Omental fat pad (tissue), 4 donors: ENCODE data around the gene OR51F1. TPM values are rescaled to one million over a fixed set of nuclear protein-coding genes. Genes with fewer than 3 reads are reported as not detected.
"Not testable (repeated sequence)": the region's sequence is repeated elsewhere in the genome, so short reads cannot be mapped to it uniquely, and the experiment has no call there.

Experiments
- ATAC-seq: fragments of 150-250 bp; one replicate; pipeline ENCODE4 v1.9.1; 2016; ENCODE audit warnings: mild to moderate bottlenecking, moderate library complexity; ENCODE audit not compliant: low FRiP score
- DNase-seq: peaks from one replicate; pipeline ENCODE4 v3.0.0-alpha.2; 2019; ENCODE audit warnings: low spot score
- CTCF ChIP-seq, 3 donors: fragments of 450-650 bp; IDR thresholded peaks; one replicate each; pipeline ENCODE4 v1.5.1; 2016 to 2017; ENCODE audit warnings: antibody characterized with exemption in 3 of 3, mild to moderate bottlenecking in 3 of 3, moderate library complexity in 2 of 3
- total RNA-seq, 4 donors: library from RNA; depleted of rRNA; stranded (reverse); fragments of >200 nt; gene quantifications; one replicate each; pipeline ENCODE4 v1.1.0, GENCODE V29; 2016

OR51F1 gene
- total RNA-seq, result not detected

- TF ChIP-seq CTCF (IDR thresholded peaks at IDR 0.05), result no peak
- ATAC-seq, result no peak
- no peak for DNase-seq
These were observed at the start of gene OR51F1 for GRCh38 chr11:4769838-4770237. Gene OR51F1, minus strand, starts transcription at chr11:4769938. Its CDS starts 0 bp downstream, at chr11:4769938.

- TF ChIP-seq CTCF (IDR thresholded peaks at IDR 0.05), result no peak
- ATAC-seq, result no peak
- DNase-seq, result no peak
These were observed 39.5 kb upstream of the OR51F1 start for GRCh38 chr11:4809246-4809645.

DNA sequence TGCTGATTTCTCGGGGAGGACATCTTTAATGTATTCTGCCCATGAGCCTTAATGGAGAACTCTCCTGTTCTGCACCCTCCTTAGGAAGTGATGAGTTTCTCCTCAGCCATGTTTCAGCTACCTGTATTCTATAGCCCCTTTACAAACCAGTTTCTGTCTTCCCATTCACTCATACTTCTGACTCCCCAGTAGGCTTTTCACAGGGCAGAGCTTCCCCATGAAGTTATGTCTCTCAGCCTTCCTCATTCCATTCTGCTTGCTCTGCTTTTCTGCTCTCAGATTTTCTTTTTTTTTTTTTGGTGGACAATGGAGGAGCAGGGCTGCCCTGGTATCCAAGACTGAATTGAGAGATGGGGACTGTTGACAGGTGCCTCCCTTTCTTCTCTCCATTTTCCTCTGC, 38.7 kb upstream of the OR51F1 start:
- TF ChIP-seq CTCF (IDR thresholded peaks at IDR 0.05), result no peak

GRCh38 chr11:4804280-4804679, 34.5 kb upstream of the OR51F1 start, which contains the start of gene OR52R1:
Gene OR52R1, minus strand, starts transcription at chr11:4804380. Its CDS starts 0 bp downstream, at chr11:4804380.
- DNase-seq (no peak), ATAC-seq (no peak)
- TF ChIP-seq CTCF (IDR thresholded peaks at IDR 0.05), result no peak

More for the DNA sequence above, 38.7 kb upstream of the OR51F1 start:
- no peak for DNase-seq
- ATAC-seq, result no peak

GRCh38 chr11:4801316-4801715, 31.6 kb upstream of the OR51F1 start:
- not testable (repeated sequence) for ATAC-seq, DNase-seq

- no peak for TF ChIP-seq CTCF (IDR thresholded peaks at IDR 0.05)
- ATAC-seq (no peak), DNase-seq (no peak)
These were observed 28.9 kb upstream of the OR51F1 start for GRCh38 chr11:4798427-4799183.

DNA sequence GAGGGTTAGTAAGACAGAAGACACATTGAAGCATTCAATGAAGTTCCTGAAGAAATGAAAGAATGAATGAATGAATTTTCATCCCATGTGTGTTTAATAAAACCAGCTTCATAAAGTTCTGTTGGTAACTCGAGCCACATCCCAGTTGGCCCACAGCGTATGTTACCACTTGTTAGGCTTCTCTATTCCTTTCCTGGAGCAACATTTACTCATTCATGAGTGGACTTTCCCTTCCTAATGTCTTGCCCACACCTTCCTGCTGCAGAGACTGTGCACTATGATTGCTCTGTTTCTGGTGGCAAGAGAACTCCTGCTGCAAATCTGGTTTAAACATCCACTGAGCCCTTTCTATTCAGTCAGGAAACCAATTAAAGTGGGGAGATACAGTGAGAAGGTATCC, 27.5 kb upstream of the OR51F1 start:
- no peak for TF ChIP-seq CTCF (IDR thresholded peaks at IDR 0.05)
- ATAC-seq (no peak), DNase-seq (no peak)
